Activated T-helper 1 cell treated with Interleukin-2 at 50 U/mL for 16 hours (primary cell): Measurements from ENCODE around the gene TRANK1.
"Not testable (repeated sequence)": the region's sequence is repeated elsewhere in the genome, so short reads cannot be mapped to it uniquely, and the experiment has no call there.

ENCODE experiments used
- DNase-seq: peaks from one replicate; pipeline ENCODE4 v3.0.0-alpha.2; 2020; ENCODE audit warnings: low read depth

Gene TRANK1

DNA sequence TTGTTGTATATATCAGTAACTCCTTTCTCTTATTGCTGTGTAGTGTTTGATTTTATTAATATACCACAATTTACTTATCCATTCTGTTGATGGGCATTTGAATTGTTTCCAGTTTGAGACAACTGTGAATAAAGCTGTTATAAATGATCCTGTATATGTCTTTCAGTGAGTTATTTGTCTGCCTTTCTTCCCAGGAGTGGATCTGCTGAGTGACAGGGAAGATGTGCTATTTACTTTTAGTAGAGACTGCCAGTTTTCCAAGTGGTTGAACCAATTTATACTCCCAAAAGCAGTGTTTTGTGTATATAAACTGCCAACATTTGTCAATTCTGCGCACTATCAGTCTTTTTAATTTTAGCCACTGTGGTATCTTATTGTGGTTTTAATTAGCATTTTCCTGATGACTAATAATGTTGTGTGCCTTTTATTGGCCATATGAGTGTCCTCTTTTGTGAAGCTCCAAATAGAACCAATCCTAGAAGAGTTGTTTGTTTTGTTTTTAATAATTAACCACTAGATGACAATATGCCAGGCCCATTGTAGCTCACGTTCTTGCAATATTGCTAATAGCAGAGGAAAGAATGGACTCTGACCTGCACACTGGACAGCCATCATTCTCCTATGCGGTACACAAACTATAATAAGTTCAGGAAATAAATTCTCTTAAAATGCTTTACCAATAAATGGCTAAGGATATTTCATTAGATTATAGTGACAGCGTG lies 25.3 kb downstream of the TRANK1 start:
- no peak for DNase-seq

DNA sequence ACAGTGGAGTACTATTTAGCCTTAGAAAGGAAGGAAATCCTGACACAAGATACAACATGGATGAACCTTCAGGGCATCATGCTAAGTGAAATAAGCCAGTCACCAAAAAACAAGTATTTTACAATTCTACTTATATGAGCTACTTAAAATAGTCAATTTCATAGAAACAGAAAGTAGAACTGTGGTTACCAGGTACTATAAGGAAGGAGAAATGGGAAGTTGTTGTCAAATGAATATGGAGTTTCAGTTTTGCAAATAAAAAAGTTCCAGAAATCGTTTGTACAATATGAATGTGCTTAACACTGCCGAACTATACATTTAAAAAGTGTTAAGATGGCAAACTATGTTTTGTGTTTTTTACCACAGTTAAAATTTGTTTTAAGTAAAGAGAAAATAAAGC lies 26.8 kb downstream of the TRANK1 start:
- DNase-seq = no peak

DNA sequence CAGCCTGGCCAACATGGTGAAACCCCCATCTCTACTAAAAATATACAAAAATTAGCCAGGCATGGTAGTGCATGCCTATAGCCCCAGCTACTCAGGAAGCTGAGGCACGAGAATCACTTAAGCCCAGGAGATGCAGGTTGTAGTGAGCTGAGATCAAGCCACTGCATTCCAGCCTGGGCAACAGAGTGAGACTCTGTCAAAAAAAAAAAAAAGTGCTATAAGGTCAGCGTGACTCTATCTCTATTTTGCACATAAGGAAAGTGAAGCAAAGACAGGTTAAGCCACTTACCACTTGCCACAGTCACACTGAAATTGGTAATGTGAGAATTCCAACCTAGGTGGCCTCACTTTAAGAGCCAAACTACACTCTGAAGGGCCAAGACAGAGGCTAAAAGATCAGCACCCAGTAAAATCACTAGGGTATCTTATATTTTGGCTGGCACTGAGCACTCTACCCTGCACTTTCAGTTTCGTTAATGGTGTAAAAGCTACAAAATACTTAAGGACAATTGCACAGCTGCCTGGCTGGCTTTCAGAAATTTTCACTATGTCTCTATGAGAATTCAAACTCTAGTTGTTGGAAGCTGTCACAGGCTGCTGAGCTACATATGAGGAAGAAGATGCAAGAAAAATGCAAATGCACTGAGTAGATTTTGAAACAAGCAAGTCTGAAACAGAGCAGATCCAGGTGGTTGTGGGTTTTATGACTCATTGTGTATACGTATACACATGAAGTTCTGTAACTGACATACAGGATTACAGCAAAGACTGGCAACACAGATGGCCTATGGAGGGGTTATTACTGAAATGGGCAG lies 32.7 kb downstream of the TRANK1 start:
- DNase-seq = no peak

DNA sequence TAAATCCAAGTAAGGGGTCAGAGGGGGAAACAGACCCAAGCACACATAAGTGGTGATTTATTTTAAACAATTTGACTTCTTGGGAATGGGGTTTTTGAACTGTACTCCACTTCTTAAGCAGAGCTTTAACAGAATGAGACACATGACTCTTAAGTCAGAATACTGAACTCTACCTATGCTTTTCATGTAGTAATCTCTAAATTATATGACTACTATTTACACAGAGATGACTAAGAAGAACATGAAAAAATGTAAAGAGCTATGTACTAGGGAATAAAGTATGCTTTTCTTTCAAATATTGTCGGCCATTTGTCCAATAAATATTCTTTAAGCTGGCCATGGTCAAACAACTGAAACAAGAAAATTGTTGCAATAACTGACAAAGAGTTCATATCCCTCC lies 35.2 kb downstream of the TRANK1 start:
- DNase-seq = no peak

DNA sequence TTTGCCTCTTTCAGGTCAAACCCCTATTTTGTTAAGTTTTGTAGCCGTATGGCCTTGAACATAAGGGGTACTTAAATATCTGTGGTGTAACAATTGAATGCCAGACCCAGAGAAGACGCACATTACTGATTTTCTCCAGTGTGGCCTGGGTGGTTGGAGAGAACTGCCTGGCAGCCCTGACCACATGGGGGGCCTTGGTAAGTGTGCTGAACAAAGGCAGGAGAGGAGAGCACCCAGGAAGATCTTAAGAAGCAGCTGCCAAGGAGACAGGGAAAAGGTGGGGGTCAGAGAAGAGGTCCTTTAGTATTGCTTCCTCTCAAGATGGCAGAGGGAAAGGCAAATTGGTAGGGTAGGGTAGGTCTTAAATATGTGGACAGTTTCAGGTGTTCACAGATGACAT lies 35.7 kb downstream of the TRANK1 start:
- no peak for DNase-seq

DNA sequence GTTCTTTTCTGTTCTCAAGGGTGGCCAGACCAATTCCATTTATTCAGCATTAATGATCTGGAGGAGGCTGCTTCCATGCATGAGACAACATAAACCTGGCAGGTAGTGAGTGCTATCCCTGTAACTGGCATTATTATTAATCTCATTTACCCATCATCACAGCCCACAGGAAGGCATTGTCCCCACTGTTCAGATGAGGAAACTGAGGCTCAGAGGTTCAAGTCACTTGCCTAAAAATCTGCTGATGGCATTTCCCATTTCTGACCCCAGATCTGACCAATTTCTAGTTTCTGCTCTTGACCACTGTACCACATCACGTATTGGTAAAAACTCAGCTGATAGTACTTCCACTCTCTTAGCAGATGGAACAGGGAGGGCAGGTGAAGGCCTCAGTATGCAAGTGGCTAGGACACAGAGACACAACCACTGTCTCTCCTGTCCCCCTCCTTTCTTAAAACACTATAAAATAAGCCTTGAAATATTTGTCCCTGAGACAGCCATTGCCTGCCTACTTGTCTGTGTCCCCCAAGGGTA lies 36.1 kb downstream of the TRANK1 start:
- DNase-seq = no peak

DNA sequence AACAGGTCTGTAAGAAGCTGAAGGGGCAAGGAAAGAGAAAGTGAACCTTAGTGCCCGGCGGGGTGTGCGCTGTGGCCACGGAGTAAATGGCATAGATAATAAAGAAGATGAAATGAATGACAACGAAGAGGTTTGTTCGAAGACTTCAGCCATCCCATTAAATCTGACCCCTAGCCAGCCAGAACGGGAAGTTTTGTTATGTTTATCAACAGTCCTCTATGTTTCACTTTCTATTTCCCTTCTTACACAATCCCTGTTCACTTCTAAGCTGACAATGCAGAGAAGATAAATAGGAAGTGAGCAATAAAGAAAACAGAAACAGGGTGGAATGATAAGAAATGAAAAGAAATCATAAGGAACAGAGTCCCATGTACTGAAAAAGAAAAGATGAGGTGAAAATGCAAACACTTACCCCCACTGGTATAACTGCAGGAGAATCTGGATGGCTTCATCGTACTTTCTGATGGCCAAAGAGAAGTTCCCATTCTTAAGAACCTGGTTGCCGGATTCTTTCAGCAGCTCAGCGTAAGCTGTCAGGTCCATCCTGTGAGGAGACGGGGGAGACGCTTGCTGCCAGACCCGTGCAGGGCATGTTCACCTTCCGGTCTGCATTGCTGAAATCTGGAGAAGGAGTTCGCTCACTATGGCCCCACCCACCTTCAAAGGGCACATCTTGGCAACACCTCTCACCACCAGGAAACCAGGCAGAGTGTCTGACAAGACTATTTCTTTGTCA lies 36.8 kb downstream of the TRANK1 start:
- DNase-seq = peak; percentile 53

DNA sequence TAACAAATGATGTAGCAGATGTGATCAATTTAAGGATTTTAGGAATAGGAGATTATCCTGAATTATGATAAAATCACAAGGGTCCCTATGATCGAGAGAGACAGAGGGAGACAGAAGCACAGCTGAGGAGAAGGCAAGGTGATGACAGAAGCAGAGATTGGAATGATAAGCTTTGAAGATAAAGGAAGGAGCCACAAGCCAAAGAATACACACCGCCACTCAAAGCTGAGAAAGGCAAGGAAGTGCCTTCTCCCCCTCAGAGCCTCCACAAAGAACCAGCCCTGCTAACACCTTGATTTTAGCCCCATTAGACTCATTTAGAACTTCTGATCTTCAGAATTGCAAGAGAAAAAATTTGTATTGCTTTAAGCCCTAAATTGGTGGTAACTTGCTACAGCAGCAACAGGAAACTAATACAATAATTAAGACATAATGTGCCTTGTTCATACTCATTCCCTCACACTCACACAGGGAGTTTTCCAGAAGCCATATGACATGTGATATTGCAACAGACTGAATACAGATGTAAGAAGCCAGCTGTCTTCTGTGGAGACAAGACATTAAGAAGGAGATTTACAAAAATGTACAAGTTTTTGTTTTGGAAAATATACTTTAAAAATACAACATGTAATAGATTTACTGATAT lies 38.2 kb downstream of the TRANK1 start:
- DNase-seq = no peak

DNA sequence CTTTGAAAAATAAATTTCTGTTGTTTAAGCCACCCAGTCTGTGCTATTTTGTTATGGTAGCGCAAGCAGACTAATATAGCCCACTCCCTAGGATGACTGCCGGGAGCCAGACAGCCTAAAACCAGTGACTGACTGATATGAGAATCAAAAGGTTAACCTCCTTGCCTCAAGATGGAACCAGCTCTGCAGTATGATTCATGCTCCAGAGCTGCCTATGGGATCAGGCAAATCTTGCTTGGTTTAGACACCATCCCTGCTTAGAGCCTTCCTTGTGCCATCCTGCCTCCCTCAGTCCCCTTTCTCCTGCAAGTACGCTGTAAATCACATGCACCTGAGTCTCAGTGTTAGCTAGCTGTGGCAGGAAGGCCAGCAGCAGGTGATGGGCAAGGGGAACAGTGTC lies 39.3 kb downstream of the TRANK1 start:
- DNase-seq = no peak

DNA sequence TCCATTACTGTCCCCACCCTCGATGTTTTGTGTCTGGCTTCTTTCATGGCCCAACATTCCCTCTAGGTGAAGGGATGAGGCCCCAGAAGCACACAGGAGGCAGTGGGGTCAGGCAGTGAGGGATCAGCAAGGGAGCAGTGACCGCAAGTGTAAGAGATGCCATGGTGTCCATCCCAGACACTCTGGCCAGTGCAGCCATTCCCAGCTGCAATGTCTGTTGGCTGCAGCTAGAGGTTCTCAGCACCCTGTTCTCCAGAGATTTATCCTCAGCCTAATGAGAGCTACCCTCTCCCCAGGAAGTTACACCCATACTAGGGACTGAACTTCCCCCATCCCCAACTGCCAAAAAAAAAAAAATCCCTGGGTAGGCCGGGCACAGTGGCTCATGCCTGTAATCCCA lies 40.2 kb downstream of the TRANK1 start:
- no peak for DNase-seq

DNA sequence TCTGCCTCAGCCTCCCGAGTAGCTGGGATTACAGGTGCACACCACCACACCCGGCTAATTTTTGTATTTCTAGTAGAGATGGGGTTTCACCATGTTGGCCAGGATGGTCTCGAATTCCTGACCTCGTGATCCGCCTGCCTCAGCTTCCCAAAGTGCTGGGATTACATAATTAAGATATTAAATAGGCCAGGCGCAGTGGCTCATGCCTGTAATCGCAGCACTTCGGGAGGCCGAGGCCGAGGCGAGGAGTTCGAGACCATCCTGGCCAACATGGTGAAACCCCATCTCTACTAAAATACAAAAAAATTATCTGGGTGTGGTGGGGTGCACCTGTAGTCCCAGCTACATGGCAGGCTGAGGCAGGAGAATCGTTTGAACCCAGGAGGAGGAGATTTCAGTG lies 40.8 kb downstream of the TRANK1 start:
- DNase-seq = not testable (repeated sequence)

DNA sequence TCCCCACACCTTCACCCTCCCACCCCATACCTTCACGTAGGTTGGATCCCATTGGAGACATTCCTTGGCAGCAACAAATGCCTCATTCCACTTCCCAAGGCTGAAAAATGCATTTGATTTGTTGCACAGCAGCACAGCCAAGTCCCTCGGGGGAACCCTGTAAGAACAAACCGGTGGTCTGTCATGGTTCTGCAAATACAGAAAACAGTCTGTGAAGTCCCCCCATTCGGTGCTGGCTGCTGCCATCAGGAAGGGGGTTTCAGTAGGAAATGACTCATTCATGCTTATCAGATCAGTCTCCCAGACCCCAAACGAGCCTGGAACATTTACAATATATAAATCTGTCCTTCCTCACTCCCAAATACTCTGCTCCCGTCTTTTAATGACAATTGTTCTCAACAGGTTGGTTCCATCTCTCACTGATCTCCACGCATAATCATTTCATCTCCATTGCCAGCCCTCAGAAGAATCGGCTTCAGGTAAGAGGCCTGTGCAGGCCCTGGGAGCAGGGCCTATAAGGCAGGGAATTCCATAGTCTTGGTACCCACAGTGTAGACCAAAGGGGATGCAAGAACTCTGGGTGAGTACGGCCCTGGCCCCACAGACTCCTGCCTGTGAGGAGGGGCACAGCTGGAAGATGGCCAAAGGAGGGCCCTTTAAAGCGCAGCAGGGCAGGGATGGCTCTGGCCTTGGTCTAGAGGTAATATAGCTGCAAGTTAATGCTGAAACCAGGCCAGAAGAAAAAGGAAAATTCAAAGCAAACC lies 41.6 kb downstream of the TRANK1 start:
- no peak for DNase-seq

DNA sequence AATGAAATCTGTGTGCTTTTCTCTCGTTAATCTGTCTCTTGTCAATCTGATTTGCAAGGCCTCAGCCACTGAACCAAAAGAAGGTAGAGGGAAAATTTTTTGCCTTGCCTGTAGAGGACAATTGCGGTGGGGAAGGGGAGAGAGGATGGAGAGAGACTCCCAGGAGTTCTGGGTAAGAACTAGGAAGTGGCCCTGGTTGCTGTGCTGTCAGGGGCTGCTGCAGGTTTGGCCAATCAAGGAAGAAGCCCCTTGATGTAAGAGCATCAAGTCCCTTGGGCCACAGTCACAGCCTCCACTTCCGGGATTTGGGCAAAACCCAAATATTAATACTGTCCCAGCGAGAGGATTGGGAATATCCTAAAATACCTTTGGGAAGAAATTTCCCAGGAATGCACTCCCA lies 43.3 kb downstream of the TRANK1 start:
- DNase-seq = no peak

DNA sequence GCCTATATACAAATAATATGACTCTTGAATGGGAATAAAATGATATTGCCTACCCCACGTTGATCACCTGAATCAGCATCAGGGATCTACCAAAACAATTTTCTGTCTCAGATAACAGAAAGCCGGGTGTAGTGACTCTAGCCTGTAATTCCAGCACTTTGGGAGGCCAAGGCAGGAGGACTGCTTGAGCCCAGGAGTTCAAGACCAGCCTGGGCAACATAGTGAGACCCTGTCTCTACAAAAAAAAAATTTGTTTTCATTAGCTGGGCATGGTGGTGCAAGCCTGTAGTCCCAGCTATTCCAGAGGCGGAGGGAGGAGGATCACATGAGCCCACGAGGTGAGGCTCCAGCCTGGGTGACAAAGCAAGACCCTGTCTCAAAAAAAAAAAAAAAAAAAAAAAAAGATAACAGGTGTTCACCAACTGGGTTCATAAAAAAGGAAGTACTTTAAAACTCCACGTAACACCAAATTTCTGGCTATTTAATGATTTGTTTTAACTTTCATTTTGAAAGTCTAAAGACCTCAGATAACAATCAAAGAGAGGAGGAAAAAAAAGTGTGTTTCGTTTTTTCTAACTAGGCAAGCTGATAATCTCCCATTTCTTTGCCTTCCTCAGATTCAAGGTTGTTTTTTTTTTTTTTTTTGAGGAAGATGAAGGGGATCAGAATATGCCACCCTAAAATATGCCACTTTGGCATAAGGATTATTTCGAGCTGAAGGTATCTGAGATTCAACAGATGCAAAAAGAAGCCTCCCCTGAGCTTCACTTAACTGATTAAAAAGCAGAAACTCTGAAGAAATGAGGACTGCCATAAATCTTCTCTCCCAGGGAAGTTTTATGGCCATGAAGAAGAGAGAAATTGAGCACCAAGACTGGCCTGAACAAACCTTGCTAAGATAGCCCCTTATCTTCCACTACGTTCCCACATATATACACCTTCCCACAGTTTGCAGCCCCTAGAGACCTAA lies 44.1 kb downstream of the TRANK1 start:
- DNase-seq = no peak

DNA sequence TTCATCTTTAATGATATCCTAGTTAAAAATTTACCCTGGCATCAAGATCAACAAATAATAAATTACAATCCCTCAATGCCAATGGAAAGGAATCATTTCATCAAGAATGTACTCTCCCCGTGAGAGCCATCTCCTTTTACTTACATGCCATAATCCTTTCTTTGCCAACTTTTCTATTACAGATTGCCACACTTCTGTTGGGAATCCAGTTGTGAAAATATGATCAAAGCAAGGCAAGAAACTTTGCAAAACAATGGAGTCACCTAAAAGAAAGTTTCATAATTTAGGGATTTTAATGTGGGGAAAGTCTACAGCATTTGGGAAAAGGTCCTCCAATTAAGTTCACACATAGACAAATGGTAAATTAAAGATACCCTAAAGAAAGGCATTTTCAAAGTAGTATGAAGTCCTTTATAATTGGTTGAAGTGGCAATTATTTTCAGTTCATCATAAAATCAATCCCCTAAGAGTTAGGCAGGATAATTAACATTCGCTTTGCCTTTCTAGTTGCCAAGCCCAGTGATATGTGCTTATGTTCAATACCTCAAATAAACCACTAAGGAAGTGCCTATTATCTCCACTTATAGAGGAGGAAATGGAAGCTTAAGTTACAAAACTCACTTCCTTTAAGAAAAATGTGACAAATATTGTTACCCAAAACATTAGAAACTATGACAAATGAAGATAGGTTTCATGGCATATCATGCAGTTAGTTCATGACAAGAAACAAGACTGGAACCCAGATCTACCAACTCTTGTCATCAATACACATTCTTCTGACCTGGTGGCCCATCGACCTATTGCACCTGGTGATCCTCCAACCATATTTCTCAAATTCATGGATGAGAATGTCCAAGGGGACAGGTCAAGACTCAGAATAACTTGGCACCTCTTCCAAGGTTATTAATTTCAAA lies 49.1 kb downstream of the TRANK1 start:
- no peak for DNase-seq

DNA sequence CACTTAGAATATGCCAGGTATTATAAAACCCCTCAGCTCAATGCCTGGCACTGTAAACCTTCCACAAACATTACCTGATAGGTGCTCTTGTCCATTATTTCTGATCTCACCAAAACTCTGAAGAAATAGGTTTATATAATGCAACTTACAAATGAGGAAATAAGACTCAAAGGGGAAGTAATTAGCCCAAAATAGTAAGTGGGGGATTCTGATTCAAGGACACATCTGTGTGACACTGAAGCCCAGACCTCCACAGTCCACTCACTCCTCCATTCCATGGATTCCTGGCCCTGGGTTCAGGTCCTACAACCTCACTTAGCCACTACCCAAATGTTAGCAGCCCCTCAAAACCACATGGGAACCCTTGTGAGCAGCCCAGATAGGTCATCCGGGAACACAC lies 49.9 kb downstream of the TRANK1 start:
- DNase-seq = no peak

DNA sequence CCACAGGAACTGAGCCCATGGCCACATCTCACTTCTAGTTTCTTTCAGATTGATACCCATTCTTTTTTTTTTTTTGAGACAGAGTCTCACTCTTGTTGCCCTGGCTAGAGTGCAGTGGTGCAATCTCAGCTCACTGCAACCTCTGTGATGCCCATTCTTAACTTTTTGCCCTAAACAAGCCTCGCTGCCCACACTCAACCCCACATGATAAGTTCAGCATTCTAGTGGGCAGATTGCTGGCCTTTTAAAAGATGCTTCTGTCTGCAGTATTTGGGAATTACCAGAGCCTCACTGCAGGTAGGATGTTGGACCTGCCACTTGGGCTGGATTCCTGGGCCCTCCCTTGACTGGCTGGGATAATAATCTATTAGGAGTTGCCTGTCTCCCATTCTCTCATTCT lies 51.0 kb downstream of the TRANK1 start:
- DNase-seq = no peak

DNA sequence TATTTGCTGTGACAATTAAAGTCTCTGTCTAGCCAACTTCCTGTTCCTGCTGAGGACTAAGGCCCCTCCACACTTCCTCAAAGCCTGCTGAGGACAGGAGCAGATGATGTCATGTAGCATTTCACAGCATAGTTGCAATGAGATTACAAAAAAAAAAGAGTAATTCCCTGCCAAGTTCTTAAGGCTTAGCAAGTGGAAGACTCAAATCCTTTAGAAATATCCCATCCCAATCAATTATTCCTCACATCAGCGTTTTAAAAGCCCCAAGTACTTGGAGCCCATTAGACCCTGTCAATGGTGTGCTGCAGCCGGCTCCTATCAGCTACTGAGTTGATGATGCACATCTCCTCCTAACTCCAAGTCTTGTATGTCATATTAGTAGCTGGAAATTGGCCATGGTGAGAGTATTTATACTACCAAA lies 51.7 kb downstream of the TRANK1 start:
- no peak for DNase-seq
